Measurements from ENCODE around the gene CELF2. TPM values are rescaled to one million over a fixed set of nuclear protein-coding genes. Genes with fewer than 3 reads are reported as not detected.

CELF2 gene
- polyA plus RNA-seq, 1 donor from 2014 or later = 142 TPM

DNA sequence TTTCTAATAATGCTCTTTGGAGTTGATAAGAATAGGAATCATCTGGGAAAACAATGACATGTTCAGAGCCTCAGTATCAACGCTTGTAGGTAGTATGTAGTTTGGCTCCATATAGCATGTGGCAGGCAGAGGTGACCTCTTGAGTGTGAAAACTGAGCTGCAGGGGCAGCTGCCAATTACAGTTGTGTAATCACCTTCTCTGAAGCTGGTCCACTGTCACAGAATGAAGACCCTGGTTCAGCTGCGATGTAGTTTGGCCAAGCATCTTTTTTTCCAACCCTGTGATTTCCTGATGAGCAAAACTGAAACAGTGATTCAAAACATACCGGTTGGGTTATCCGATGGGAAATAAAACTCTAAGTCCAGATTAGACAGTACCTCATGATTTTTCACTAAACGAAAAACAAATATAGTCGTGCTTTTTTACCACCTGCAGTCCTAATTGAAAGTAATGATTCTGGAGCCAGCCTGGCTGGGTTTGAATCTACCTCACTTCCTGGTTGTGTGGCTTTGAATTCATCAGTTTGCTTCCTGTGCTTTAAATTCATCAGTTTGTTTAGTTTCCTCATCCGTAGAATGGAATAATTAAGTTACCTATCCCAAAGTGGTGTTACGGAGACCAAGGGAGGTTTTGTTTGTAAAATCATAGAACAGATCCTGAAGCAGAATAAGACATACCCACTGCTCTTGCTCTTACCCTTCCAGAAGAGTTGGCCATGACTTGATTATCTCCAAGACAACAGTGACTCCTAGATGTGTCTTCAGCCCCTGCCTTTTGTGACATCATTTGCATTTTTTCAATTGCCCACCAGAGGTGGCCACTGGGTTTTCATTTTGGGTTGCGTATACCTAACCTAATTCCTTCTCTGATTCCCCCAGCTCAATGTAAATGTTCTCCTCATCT is 87.4 kb downstream of the CELF2 start:
- Mint-ChIP-seq H3K36me3 (no peaks in the 10 kb centered on the region), H3K9me3 (peaks cover 0 to 2% (median 0%) of the 10 kb centered on the region in 3 donors), H3K27ac (no peak overlapping the region), H3K27me3 (peaks cover 2% of the 10 kb centered on the region), H3K4me1 (peaks cover 14 to 24% (median 18%) of the 10 kb centered on the region in 3 donors), H3K4me3 (peak overlapping the region in 2 of 4 donors; percentile 47 to 55)

DNA sequence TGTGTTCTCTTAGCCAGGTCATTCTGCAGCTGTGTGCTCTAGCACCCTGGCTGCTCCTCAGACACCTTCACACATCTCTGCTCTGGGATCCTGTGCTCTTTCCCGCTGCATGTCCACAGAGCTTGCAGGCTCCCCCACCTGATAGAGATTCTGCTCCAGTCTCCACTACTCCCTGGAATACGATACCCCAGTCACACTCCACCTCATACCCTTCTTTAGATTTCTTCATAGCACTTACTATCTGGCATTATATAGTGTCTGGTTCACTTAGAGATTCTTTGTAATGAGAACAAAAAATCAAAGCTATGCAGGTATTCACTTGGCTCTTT is 88.0 kb downstream of the CELF2 start:
- Mint-ChIP-seq H3K4me3 (no peak overlapping the region), H3K27me3 (peaks cover 2% of the 10 kb centered on the region), H3K4me1 (peaks cover 14 to 24% (median 18%) of the 10 kb centered on the region in 3 donors), H3K36me3 (no peaks in the 10 kb centered on the region), H3K9me3 (peaks cover 0 to 2% (median 0%) of the 10 kb centered on the region in 3 donors), H3K27ac (peak overlapping the region in 2 of 3 donors; percentile 8 to 18)

DNA sequence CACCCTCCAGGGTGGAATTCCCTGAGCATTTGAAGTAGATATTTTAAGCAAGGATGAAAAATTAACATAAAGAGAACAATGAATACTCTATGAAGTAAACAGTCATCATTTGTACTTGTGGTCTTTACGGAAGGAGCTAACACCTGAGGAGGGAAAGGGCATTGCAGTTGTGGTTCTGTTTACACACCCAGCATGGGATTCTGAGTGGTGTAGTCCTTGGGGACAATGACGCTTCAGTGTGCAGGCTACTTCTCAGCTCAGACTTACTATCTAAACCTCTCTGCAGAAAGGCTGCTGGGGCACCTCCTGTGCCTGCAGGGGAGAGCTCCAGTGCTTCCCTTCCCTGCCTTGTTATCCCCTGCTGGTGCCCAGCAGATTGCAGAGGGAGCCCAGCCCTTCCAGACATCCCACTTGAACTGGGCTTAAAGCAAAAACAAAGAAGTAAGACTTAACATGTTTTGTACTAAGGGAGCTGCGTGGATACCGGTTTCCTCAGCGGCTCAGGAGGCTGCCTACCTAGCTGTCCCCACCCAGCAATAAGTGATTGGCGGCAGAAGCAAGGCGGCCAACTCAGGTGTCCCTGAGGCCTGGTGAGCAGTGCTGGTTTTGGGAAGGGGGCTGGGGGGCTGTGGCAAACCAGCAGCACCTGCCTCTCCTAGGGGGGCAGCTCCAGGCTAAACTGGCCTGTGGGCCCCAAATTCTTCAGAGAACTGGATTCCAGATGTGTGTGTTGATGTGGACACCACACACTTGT is 89.1 kb downstream of the CELF2 start:
- no peak overlapping the region for H3K4me3 Mint-ChIP-seq
- no peaks in the 10 kb centered on the region for H3K36me3 Mint-ChIP-seq
- H3K27me3 Mint-ChIP-seq = peaks cover 2% of the 10 kb centered on the region
- H3K4me1 Mint-ChIP-seq = peaks cover 14 to 24% (median 18%) of the 10 kb centered on the region in 3 donors
- no peak overlapping the region for H3K27ac Mint-ChIP-seq
- H3K9me3 Mint-ChIP-seq = no peaks in the 10 kb centered on the region

DNA sequence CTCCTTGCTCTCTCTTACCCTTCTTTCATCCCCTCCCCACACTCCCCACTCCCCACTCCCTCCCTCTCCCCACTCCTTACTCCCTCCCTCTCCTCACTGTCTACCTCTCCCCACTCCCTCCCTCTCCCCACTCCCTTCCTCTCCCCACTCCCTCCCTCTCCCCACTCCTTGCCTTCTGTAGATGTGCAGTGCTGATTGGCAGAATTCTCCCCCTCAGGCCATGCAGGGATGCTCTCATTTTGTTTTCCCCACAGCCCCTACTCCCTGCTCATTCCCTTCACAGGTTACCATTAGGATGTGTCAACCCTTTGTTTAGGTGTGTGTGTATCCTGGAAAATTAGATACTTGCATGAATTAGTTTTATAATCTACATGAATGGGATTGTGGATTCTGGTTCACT is 90.3 kb downstream of the CELF2 start:
- peak overlapping the region in 1 of 3 donors; percentile 33 for H3K27ac Mint-ChIP-seq

DNA sequence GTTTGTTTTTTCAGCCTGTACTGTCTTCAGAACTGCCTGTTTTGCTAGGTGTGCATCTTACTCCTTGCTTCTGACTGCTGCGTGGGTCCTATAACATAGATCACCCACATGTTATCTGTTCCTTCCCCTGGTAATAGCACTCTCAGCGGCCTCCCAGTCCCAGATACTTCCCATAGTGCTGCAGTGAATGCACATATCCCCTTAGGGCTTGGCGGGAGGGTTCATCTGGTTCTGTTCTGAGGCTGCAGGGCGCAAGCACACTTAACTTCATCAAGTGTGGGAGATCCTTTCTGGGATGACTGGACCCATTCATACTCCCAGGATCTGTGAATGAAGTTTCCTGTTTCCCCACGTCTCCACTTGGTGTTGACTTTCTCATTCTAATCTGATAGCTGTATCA is 90.7 kb downstream of the CELF2 start:
- Mint-ChIP-seq H3K9me3 (no peaks in the 10 kb centered on the region), H3K36me3 (no peaks in the 10 kb centered on the region), H3K27ac (peak overlapping the region in 1 of 3 donors; percentile 33), H3K4me1 (peaks cover 18 to 28% (median 22%) of the 10 kb centered on the region in 3 donors), H3K27me3 (no peaks in the 10 kb centered on the region), H3K4me3 (no peak overlapping the region)

More for the DNA sequence above, 90.3 kb downstream of the CELF2 start:
- H3K36me3 Mint-ChIP-seq = no peaks in the 10 kb centered on the region
- H3K4me1 Mint-ChIP-seq = peaks cover 14 to 24% (median 18%) of the 10 kb centered on the region in 3 donors
- H3K9me3 Mint-ChIP-seq = no peaks in the 10 kb centered on the region
- H3K4me3 Mint-ChIP-seq = no peak overlapping the region
- peaks cover 1% of the 10 kb centered on the region for H3K27me3 Mint-ChIP-seq

DNA sequence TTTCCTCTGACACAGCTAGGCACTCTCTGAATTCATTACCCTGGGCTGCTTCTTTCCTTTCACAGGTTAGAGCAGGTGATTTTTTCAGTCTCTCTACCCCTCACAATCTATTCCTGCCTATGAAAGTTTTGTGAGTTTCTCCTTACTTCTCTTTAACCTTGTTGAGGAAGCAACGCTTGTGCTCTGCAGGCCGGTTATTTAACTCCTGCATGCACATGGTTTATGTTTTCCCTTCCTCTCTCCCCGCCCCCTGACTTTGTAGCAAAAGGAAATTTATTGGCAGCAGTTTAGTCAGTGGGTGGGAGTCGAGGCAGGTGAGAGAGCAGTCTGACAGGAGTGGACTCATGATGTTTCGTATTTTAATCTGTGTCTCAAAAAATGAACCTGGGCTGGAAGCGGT is 91.9 kb downstream of the CELF2 start:
- no peaks in the 10 kb centered on the region for H3K9me3 Mint-ChIP-seq
- no peaks in the 10 kb centered on the region for H3K27me3 Mint-ChIP-seq
- H3K36me3 Mint-ChIP-seq = no peaks in the 10 kb centered on the region
- no peak overlapping the region for H3K27ac Mint-ChIP-seq
- H3K4me3 Mint-ChIP-seq = no peak overlapping the region
- H3K4me1 Mint-ChIP-seq = peaks cover 18 to 30% (median 26%) of the 10 kb centered on the region in 3 donors

DNA sequence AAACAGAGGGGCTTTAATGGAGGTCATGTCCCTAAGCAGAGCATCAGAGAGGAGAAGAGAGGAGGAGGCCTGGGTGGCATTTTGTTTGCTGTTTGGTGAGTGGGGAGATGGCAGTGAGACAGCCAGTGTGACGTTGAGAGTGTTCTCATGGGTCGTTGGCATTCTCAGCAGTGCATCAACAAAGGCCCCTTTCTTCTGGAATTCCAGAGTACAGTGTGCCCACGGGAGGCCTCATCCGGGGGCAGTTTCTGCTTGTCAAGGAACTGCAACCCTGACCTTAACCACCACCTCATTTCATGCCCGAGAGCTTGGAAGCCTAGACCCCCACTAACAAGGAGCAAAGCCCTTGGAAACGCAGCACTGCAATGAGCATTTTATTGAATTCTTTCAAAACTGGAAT is 92.9 kb downstream of the CELF2 start:
- H3K36me3 Mint-ChIP-seq = no peaks in the 10 kb centered on the region
- H3K27me3 Mint-ChIP-seq = no peaks in the 10 kb centered on the region
- H3K27ac Mint-ChIP-seq = peak overlapping the region in 1 of 3 donors; percentile 24
- no peak overlapping the region for H3K4me3 Mint-ChIP-seq
- no peaks in the 10 kb centered on the region for H3K9me3 Mint-ChIP-seq
- H3K4me1 Mint-ChIP-seq = peaks cover 11 to 21% (median 17%) of the 10 kb centered on the region in 3 donors

DNA sequence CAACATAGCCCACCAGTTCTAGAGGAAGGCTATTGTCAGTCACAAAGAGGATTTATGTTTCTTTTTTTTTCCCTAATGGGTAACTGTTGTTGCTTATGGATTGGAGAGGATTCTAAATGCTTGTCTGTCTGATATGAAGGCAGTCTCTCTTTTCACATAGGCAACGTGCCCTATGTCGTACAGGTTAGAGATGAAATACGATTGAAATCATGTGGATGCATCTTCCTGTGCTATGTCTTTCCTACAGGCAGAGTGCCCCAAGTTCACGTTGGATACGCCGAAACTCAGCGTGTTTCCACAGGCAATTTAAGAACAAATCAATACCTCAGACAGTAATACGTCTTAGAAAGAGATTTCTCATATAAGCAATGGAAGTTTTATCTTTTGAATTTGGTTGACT is 93.8 kb downstream of the CELF2 start:
- Mint-ChIP-seq H3K27ac (no peak overlapping the region), H3K4me1 (peaks cover 5 to 15% (median 12%) of the 10 kb centered on the region in 3 donors), H3K36me3 (no peaks in the 10 kb centered on the region), H3K9me3 (no peaks in the 10 kb centered on the region), H3K4me3 (no peak overlapping the region), H3K27me3 (no peaks in the 10 kb centered on the region)

DNA sequence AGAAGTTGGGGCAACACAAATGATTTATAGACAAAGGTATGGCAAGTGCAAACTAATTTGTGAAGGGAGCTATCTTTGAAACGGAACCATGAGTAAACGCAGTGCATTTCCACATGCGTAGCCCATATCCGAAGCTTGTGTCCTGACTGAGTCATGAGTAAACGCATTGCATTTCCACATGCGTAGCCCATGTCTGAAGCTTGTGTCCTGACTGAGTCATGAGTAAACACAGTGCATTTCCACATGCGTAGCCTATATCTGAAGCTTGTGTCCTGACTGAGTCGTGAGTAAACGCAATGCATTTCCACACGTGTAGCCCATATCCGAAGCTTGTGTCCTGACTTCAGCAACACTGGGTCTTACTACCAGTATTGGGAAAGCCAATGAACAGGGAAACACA is 95.0 kb downstream of the CELF2 start:
- no peaks in the 10 kb centered on the region for H3K36me3 Mint-ChIP-seq
- H3K27ac Mint-ChIP-seq = peak overlapping the region in 1 of 3 donors; percentile 83
- H3K27me3 Mint-ChIP-seq = no peaks in the 10 kb centered on the region
- no peaks in the 10 kb centered on the region for H3K9me3 Mint-ChIP-seq
- peaks cover 4 to 11% (median 8%) of the 10 kb centered on the region in 3 donors for H3K4me1 Mint-ChIP-seq
- H3K4me3 Mint-ChIP-seq = no peak overlapping the region

DNA sequence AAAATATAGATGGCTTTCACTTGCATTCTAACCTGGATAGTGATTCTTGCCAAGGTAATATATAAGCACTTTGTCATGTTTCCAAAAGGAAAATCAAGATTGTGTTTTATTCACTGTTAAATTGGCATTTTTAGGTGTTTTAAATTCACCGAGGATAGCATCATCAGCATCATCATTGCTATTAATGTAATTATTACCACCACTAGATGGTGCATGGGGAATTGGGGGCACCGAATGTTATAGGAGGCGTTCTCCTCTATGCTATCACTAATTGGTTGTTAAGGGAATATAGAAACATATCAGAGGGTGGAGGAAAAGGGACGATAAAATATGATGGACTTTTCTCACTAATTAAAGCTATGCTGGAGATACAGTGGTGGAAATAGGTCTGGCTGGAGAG is 95.5 kb downstream of the CELF2 start:
- peaks cover 4 to 11% (median 8%) of the 10 kb centered on the region in 3 donors for H3K4me1 Mint-ChIP-seq
- H3K27ac Mint-ChIP-seq = peak overlapping the region in 1 of 3 donors; percentile 83
- H3K4me3 Mint-ChIP-seq = peak overlapping the region in 2 of 4 donors; percentile 14 to 69
- H3K27me3 Mint-ChIP-seq = no peaks in the 10 kb centered on the region
- H3K9me3 Mint-ChIP-seq = no peaks in the 10 kb centered on the region
- no peaks in the 10 kb centered on the region for H3K36me3 Mint-ChIP-seq

DNA sequence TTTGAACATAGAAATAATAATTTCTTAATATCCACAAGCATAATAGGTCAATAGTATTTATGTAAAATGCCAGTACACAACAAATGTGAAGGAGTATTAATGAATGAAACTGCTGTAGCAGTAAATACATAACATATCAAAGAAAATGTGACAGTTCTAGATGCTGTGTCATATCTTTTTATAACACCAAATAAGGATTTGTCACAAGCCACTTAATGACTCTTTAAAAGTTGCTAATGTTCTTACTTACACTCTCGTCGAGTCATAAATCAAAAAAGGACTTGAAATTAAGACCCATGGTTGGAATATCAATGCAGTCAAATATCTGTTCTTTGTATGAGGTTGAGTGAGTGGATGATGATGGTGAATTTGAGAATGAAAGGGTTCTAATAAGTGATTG is 96.6 kb downstream of the CELF2 start:
- H3K4me1 Mint-ChIP-seq = peaks cover 4 to 8% (median 6%) of the 10 kb centered on the region in 3 donors
- H3K27me3 Mint-ChIP-seq = no peaks in the 10 kb centered on the region
- H3K27ac Mint-ChIP-seq = no peak overlapping the region
- no peak overlapping the region for H3K4me3 Mint-ChIP-seq
- H3K36me3 Mint-ChIP-seq = no peaks in the 10 kb centered on the region
- H3K9me3 Mint-ChIP-seq = no peaks in the 10 kb centered on the region

DNA sequence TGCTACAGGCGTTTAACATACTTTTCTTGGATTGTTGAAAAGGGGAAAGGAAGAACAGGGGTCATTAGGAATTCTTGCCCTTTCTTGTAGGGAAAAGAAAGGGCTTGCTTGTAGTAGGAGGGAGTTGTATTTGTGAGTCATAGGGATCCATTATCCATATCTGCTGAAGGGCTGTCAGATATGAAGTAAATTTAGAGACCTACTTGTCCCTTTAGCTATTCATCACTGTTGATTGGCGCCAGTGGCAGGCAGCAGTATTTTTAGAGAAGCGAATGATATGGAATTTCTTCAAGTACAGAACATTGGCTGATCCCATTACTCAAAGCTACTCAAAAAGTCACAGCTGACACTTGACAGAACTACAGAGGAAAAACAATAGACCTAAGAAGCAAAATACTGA is 97.7 kb downstream of the CELF2 start:
- Mint-ChIP-seq H3K36me3 (no peaks in the 10 kb centered on the region), H3K4me3 (no peak overlapping the region), H3K27me3 (no peaks in the 10 kb centered on the region)

DNA sequence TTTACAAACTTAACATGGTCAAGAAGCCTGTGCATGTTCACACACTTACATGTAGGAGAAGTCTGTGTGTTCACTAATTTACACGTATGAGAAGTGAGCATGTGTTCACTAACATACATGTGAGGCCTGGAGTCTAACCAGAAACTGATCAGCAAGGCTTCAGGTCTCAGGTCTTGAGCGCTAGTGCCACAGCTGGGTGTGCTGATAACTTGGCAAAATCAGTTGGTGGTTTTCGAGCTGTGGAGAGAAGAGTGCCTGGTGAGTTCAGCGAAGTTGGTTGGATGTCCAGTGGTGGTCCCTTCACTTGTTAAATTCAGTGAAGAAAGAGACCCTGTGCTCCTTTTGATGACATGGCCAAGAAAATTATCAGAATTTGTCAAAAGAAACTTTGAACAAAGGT is 98.7 kb downstream of the CELF2 start:
- H3K9me3 Mint-ChIP-seq = no peaks in the 10 kb centered on the region
- peaks cover 1% of the 10 kb centered on the region for H3K27me3 Mint-ChIP-seq
- H3K4me3 Mint-ChIP-seq = no peak overlapping the region
- peaks cover 4 to 8% (median 6%) of the 10 kb centered on the region in 3 donors for H3K4me1 Mint-ChIP-seq
- peak overlapping the region in 1 of 3 donors; percentile 44 for H3K27ac Mint-ChIP-seq
- no peaks in the 10 kb centered on the region for H3K36me3 Mint-ChIP-seq

More for the DNA sequence above, 97.7 kb downstream of the CELF2 start:
- H3K27ac Mint-ChIP-seq = no peak overlapping the region
- no peaks in the 10 kb centered on the region for H3K9me3 Mint-ChIP-seq
- peaks cover 4 to 8% (median 6%) of the 10 kb centered on the region in 3 donors for H3K4me1 Mint-ChIP-seq

DNA sequence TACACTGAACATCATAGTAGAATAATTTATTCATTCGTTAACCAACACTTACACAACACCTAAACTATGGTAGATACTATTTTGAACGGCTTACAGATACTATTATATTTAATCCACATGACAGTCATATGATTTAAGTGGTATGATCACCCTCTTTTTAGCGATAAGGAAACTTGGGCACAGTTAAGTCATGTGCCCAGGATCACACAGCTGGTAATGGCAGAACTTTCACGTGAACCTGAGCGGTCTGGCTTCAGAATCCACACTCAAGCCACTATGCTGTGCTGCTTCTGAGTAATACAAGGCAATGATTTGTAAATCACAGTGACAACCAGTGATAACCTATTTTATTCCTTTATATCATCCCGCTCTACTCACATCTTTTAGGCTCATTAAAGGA is 99.1 kb downstream of the CELF2 start:
- no peak overlapping the region for H3K4me3 Mint-ChIP-seq
- H3K27ac Mint-ChIP-seq = peak overlapping the region in 1 of 3 donors; percentile 44
- peaks cover 2% of the 10 kb centered on the region for H3K27me3 Mint-ChIP-seq
- H3K4me1 Mint-ChIP-seq = peaks cover 4 to 8% (median 6%) of the 10 kb centered on the region in 3 donors
- no peaks in the 10 kb centered on the region for H3K9me3 Mint-ChIP-seq
- no peaks in the 10 kb centered on the region for H3K36me3 Mint-ChIP-seq

DNA sequence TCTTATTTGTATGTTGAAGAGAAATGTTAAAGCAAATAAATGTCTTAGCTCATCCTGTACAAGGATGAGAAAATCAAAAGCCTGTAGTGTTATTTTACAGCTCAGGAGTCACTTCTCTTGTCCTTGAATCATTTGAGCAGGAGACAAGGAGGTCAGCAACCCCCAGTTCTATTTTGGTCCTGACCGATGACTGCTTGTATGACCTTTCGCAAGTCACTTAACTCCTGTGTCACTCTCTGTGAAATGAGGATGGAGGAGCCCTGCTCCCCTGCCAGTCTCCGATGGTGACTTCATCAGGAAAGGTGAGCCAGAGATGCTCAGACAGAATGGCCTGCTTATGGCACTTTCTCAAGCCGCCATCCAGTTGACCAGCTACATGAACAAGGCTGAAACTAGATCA is 101.0 kb downstream of the CELF2 start:
- no peaks in the 10 kb centered on the region for H3K36me3 Mint-ChIP-seq
- H3K9me3 Mint-ChIP-seq = peaks cover 0 to 3% (median 2%) of the 10 kb centered on the region in 3 donors
- peak overlapping the region in 1 of 3 donors; percentile 81 for H3K27ac Mint-ChIP-seq
- peaks cover 0 to under 1% (median 0%) of the 10 kb centered on the region in 3 donors for H3K4me1 Mint-ChIP-seq
- peaks cover 2% of the 10 kb centered on the region for H3K27me3 Mint-ChIP-seq
- H3K4me3 Mint-ChIP-seq = no peak overlapping the region

Data from IgD-negative memory B cell (primary cell).